HL-60 (cell line): ENCODE data around the gene MYLIP.

Experiments used
- GABPA ChIP-seq: IDR thresholded peaks from 2 replicates; pipeline ENCODE4 v1.6.1; 2012; ENCODE audit warnings: low read depth
- TF ChIP-seq, protein P1 (sequence below): IDR thresholded peaks from one replicate; pipeline ENCODE4 v1.5.1; 2011; ENCODE audit warnings: low read length, control low read depth, inconsistent platforms; ENCODE audit not compliant: insufficient read depth

DNA sequence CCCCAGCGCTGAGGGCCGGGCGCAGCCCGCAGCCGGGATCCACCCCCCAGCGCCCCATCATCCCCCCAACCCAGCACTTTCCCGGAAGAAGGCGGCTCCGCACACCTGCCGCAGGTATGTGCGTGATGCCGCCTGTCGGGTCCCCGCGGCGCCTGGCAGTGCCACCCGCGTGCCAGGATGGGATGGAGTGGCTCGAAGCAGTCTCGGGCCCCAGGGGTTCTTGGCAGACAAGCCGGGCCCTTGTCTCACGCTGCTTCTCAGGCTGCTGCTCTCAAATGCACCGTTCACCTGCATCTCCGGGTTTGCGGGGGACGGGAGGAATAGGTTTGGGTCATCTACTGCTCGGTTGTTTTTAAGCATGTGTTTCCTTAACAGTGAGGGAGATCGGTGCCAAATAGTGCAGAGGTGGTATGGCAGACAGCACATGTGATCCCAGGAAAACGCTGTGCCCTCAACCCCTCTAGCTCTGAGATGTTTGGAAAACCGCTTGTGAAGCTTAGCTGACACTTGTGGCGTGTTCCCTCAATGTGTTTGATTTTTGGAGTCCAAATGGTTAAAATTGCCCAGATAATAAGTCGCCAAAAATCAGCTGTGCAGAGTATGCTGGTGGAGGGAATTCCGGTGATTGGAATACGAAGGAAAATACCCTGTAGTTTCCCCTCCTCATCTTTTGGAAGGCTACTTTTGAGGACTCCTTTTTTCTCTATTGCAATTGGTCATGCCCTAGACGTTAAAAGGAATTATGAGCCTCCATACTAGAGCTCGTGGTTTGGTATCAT is 926 bp downstream of the MYLIP start:
- TF ChIP-seq GABPA = no peak
- TF ChIP-seq, protein P1, sequence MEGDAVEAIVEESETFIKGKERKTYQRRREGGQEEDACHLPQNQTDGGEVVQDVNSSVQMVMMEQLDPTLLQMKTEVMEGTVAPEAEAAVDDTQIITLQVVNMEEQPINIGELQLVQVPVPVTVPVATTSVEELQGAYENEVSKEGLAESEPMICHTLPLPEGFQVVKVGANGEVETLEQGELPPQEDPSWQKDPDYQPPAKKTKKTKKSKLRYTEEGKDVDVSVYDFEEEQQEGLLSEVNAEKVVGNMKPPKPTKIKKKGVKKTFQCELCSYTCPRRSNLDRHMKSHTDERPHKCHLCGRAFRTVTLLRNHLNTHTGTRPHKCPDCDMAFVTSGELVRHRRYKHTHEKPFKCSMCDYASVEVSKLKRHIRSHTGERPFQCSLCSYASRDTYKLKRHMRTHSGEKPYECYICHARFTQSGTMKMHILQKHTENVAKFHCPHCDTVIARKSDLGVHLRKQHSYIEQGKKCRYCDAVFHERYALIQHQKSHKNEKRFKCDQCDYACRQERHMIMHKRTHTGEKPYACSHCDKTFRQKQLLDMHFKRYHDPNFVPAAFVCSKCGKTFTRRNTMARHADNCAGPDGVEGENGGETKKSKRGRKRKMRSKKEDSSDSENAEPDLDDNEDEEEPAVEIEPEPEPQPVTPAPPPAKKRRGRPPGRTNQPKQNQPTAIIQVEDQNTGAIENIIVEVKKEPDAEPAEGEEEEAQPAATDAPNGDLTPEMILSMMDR = no peak
